ENCODE data around the gene DKK3. TPM values are rescaled to one million over a fixed set of nuclear protein-coding genes. Genes with fewer than 3 reads are reported as not detected.

The DKK3 gene
- total RNA-seq, 1 donor from 2014 or later: 769 TPM

DNA sequence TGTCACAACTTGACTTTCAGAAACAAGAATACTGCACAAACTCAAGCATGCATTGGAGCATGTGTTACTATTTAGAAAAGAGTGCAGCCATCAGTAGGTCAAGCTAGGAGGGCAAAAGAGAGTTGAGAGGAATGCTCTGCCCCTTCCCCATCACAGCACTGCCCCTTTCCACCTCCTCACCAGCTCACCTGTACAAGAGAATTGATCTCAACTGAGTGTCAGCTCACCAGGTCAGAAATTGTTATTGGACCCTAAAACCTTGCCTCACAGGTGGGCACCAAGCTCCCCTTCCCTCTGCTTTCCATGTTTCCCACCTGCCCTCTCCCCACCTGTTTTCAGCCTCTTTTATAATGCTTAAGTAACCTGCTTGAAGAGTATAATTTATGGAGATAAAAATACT, 48.8 kb downstream of the DKK3 start:
- no peak for DNase-seq
- H3K4me3 ChIP-seq: no peak overlapping the region
- intact Hi-C loops (cut with micrococcal nuclease): no loop called here
- TF ChIP-seq, protein P1, sequence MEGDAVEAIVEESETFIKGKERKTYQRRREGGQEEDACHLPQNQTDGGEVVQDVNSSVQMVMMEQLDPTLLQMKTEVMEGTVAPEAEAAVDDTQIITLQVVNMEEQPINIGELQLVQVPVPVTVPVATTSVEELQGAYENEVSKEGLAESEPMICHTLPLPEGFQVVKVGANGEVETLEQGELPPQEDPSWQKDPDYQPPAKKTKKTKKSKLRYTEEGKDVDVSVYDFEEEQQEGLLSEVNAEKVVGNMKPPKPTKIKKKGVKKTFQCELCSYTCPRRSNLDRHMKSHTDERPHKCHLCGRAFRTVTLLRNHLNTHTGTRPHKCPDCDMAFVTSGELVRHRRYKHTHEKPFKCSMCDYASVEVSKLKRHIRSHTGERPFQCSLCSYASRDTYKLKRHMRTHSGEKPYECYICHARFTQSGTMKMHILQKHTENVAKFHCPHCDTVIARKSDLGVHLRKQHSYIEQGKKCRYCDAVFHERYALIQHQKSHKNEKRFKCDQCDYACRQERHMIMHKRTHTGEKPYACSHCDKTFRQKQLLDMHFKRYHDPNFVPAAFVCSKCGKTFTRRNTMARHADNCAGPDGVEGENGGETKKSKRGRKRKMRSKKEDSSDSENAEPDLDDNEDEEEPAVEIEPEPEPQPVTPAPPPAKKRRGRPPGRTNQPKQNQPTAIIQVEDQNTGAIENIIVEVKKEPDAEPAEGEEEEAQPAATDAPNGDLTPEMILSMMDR (IDR thresholded peaks at IDR 0.05; ENCODE audit: borderline replicate concordance): no peak
- H3K36me3 ChIP-seq: peaks cover 38% of the 10 kb centered on the region
- no peak overlapping the region for H3K27ac ChIP-seq (replicated peaks)
- H3K27me3 ChIP-seq (ENCODE audit: low read depth): no peaks in the 10 kb centered on the region
- H3K4me1 ChIP-seq: peaks cover 44% of the 10 kb centered on the region
- H3K9me3 ChIP-seq (replicated peaks): no peaks in the 10 kb centered on the region

DNA sequence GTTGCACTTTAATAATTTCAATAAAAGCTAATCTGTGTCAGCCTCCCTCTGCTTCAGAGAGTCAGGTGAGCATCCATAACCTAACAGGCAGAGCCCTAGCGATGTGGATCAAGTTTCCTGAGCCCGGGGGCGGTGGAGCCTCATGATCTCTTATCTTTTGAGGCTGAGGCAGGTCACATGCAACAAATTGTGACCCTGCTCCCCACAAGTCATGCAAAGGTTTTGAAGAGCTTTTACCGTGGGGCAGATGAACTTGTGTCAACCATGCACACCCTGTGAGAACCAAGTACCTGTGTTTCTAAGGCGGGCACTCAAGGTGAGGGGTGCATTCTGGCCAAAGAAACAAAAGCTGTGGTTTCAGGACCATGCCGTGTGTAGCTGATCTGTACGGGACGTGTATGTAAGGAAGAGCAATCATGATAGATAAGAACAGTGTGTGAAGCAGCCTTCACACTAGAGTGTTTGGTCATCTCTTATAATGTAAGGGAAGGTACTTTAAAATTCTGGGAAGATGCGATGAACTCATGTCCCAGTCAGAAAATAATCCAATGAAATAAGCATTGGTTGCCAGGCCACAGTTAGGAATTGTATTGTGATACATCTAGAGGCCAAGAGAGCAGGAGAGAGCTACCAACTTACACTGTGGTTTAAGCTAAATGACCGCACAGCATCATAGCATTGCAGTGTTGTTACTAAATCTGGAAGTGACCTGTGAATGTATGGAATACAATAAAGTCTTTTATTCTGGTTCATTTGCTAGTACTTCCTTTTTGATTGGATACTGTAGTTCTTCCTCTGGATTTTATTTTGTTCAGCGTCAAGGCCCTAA, 49.8 kb downstream of the DKK3 start:
- no peak overlapping the region for H3K27ac ChIP-seq (replicated peaks)

DNA sequence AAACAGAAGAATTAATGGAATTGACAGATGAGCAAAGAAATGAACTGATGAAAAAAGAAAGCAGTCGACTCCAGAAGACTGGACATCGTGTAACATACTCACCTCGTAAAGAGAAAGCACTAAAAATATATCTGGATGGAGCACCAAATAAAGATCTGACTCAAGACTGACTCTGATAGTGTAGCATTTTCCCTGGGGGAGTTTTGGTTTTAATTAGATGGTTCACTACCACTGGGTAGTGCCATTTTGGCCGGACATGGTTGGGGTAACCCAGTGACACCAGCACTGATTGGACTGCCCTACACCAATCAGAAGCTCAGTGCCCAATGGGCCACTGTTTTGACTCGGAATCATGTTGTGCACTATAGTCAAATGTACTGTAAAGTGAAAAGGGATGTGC, 52.4 kb downstream of the DKK3 start:
- TF ChIP-seq, protein P1 (IDR thresholded peaks at IDR 0.05; ENCODE audit: borderline replicate concordance): no peak
- no peak for DNase-seq
- intact Hi-C loops (cut with micrococcal nuclease): no loop called here
- Histone ChIP-seq H3K9me3 (replicated peaks) (no peaks in the 10 kb centered on the region), H3K4me1 (peaks cover 26% of the 10 kb centered on the region), H3K27ac (replicated peaks) (no peak overlapping the region), H3K27me3 (ENCODE audit: low read depth) (no peaks in the 10 kb centered on the region), H3K4me3 (no peak overlapping the region), H3K36me3 (peaks cover 74% of the 10 kb centered on the region)

More for the DNA sequence above, 49.8 kb downstream of the DKK3 start:
- intact Hi-C loops (cut with micrococcal nuclease): no loop called here
- Histone ChIP-seq H3K9me3 (replicated peaks) (no peaks in the 10 kb centered on the region), H3K4me3 (no peak overlapping the region), H3K36me3 (peaks cover 48% of the 10 kb centered on the region), H3K4me1 (peaks cover 35% of the 10 kb centered on the region), H3K27me3 (ENCODE audit: low read depth) (no peaks in the 10 kb centered on the region)
- DNase-seq: no peak
- TF ChIP-seq, protein P1 (IDR thresholded peaks at IDR 0.05; ENCODE audit: borderline replicate concordance): no peak

DNA sequence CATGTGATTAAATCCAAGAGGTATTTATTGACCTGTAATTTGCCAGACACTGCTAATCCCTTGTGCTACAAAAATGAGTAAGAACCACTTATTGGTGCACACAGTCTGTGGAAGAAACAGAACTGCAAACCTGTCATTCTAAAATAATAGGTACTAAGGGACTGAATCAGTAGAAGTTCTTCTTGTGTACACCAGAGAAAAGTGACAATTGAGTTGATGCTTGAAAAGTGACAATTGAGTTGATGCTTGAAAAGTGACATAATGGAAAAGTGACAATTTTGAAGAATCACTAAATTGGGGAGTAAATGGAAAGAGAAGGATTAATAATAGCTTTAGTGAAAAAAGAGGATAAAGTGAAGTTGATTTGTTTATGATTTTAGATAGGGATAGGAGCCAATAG, 56.4 kb downstream of the DKK3 start:
- TF ChIP-seq, protein P1 (IDR thresholded peaks at IDR 0.05; ENCODE audit: borderline replicate concordance): no peak
- peaks cover 39% of the 10 kb centered on the region for H3K4me1 ChIP-seq
- DNase-seq: no peak
- H3K27me3 ChIP-seq (ENCODE audit: low read depth): no peaks in the 10 kb centered on the region
- H3K9me3 ChIP-seq (replicated peaks): no peaks in the 10 kb centered on the region
- H3K36me3 ChIP-seq: peaks cover 82% of the 10 kb centered on the region
- H3K4me3 ChIP-seq: no peak overlapping the region
- no peak overlapping the region for H3K27ac ChIP-seq (replicated peaks)
- intact Hi-C loops (cut with micrococcal nuclease): no loop called here

GRCh38 chr11:11949482-11949881, 58.9 kb downstream of the DKK3 start:
- no peak overlapping the region for H3K27ac ChIP-seq (replicated peaks)

More at GRCh38 chr11:11949482-11949881, 58.9 kb downstream of the DKK3 start:
- Histone ChIP-seq H3K27me3 (ENCODE audit: low read depth) (no peaks in the 10 kb centered on the region), H3K4me3 (no peak overlapping the region), H3K4me1 (peaks cover 48% of the 10 kb centered on the region), H3K9me3 (replicated peaks) (no peaks in the 10 kb centered on the region), H3K36me3 (peaks cover 72% of the 10 kb centered on the region)
- DNase-seq: no peak
- intact Hi-C loops (cut with micrococcal nuclease): no loop called here
- TF ChIP-seq, protein P1 (IDR thresholded peaks at IDR 0.05; ENCODE audit: borderline replicate concordance): no peak
